Activated T-cell treated with anti-CD3 and anti-CD28 coated beads for 4 hours (primary cell): Measurements from ENCODE around the gene LRRC56.
A peak's percentile ranks its signal among the peaks of the same experiment; 100 is the strongest.

Experiments
- DNase-seq: peaks from one replicate; pipeline ENCODE4 v3.0.0-alpha.2; 2020

LRRC56 gene

GRCh38 chr11:576811-577610 lies 39.7 kb downstream of the LRRC56 start:
- DNase-seq: no peak

GRCh38 chr11:577611-577894 lies 40.2 kb downstream of the LRRC56 start:
- no peak for DNase-seq

- DNase-seq: no peak
Measured at GRCh38 chr11:578276-579035, 41.1 kb downstream of the LRRC56 start.

- no peak for DNase-seq
Measured at GRCh38 chr11:579830-580601, 42.7 kb downstream of the LRRC56 start.

- no peak for DNase-seq
Measured at GRCh38 chr11:581342-581741, 44.0 kb downstream of the LRRC56 start.

- DNase-seq: no peak
Measured at GRCh38 chr11:581752-582151, 44.4 kb downstream of the LRRC56 start.

- no peak for DNase-seq
Measured at GRCh38 chr11:584287-584686, 47.0 kb downstream of the LRRC56 start.

GRCh38 chr11:586376-587316 lies 49.3 kb downstream of the LRRC56 start:
- DNase-seq: no peak

GRCh38 chr11:587546-587945 lies 50.2 kb downstream of the LRRC56 start:
- DNase-seq: no peak

GRCh38 chr11:587978-588380 lies 50.7 kb downstream of the LRRC56 start:
- peak; percentile 57 for DNase-seq

GRCh38 chr11:589798-590197 lies 52.5 kb downstream of the LRRC56 start:
- no peak for DNase-seq

- DNase-seq: no peak
Measured at GRCh38 chr11:590997-591396, 53.7 kb downstream of the LRRC56 start.

- DNase-seq: no peak
Measured at GRCh38 chr11:592501-592900, 55.2 kb downstream of the LRRC56 start.

GRCh38 chr11:592918-593317 lies 55.6 kb downstream of the LRRC56 start:
- DNase-seq: no peak

GRCh38 chr11:593347-593746 lies 56.0 kb downstream of the LRRC56 start:
- no peak for DNase-seq

- no peak for DNase-seq
Measured at GRCh38 chr11:595400-595799, 58.1 kb downstream of the LRRC56 start.

GRCh38 chr11:596374-596773 lies 59.0 kb downstream of the LRRC56 start:
- DNase-seq: no peak

GRCh38 chr11:597166-597725 lies 59.9 kb downstream of the LRRC56 start:
- no peak for DNase-seq

GRCh38 chr11:598005-598680 lies 60.8 kb downstream of the LRRC56 start:
- DNase-seq: no peak

- DNase-seq: no peak
Measured at GRCh38 chr11:601573-602245, 64.4 kb downstream of the LRRC56 start.

GRCh38 chr11:603154-603553 lies 65.8 kb downstream of the LRRC56 start:
- DNase-seq: no peak
